Epithelial cell of umbilical artery (primary cell): ENCODE measurements around the gene TECTB. TPM values are rescaled to one million over a fixed set of nuclear protein-coding genes. Genes with fewer than 3 reads are reported as not detected.

Source experiments
- total RNA-seq: library from RNA; depleted of rRNA; stranded (reverse); fragments of >200 nt; gene quantifications from 2 replicates; pipeline ENCODE4 v1.2.3, GENCODE V29; 2014

Gene TECTB
- total RNA-seq, result not detected in 2 replicates

GRCh38 chr10:112283100-112283499 is at the start of gene TECTB:
TSS of gene TECTB (plus strand) at chr10:112283400. CDS start at chr10:112283735, 335 bp downstream.

Other genes with a start within 250 kb of the TECTB start
- 8.8 and 13.8 TPM in 2 replicates for gene GPAM, start 99.6 kb upstream of the TECTB start, total RNA-seq
- gene ACSL5, start 90.7 kb downstream of the TECTB start, total RNA-seq, result 1.3 and 9.1 TPM in 2 replicates
- gene ZDHHC6, start 163.5 kb downstream of the TECTB start, total RNA-seq, result 22.4 and 38.1 TPM in 2 replicates
- 21.1 and 27.9 TPM in 2 replicates for gene VTI1A, start 163.8 kb downstream of the TECTB start, total RNA-seq